ENCODE data around the gene HCFC2. TPM values are rescaled to one million over a fixed set of nuclear protein-coding genes. Genes with fewer than 3 reads are reported as not detected.

Gene HCFC2
- total RNA-seq, 2 experiments from 2014 or later = 10.2 to 10.6 TPM

- ChIA-PET CTCF (interaction anchor here (1.4 kb wide), 1 partner anchor 53 kb away, joined by 3 read pairs; no protein-coding TSS in a partner anchor), POLR2A (no interaction called here)
These were observed 8.5 kb upstream of the HCFC2 start for GRCh38 chr12:104055686-104056388.

- ChIA-PET POLR2A (no interaction called here), CTCF (interaction anchor here (1.1 to 2.9 kb wide), 3 partner anchors 53 to 87 kb away, joined by 3 to 20 read pairs (median 11); no protein-coding TSS in a partner anchor)
These were observed 7.8 kb upstream of the HCFC2 start for GRCh38 chr12:104056419-104056972.

GRCh38 chr12:104057771-104058197 is 6.5 kb upstream of the HCFC2 start:
- ChIA-PET POLR2A (no interaction called here), CTCF (interaction anchor here (0.6 to 2.9 kb wide), 5 partner anchors 42 to 211 kb away, joined by 3 to 20 read pairs (median 3); no protein-coding TSS in a partner anchor)

- CTCF ChIA-PET = interaction anchor here (0.5 to 2.9 kb wide), 4 partner anchors 50 to 376 kb away, joined by 3 to 20 read pairs (median 7); no protein-coding TSS in a partner anchor
These were observed 5.5 kb upstream of the HCFC2 start for GRCh38 chr12:104058802-104059201.

GRCh38 chr12:104059963-104060362 is 4.4 kb upstream of the HCFC2 start:
- ChIA-PET CTCF (no interaction called here), POLR2A (no interaction called here)

More at GRCh38 chr12:104058802-104059201, 5.5 kb upstream of the HCFC2 start:
- POLR2A ChIA-PET = no interaction called here

GRCh38 chr12:104060791-104061190 is 3.5 kb upstream of the HCFC2 start:
- CTCF ChIA-PET = interaction anchor here (0.6 kb wide), 1 partner anchor 1315 kb away, joined by 3 read pairs; no protein-coding TSS in a partner anchor
- POLR2A ChIA-PET = no interaction called here

GRCh38 chr12:104063712-104064030 is 660 bp upstream of the HCFC2 start:
- ChIA-PET POLR2A (interaction anchor here (0.5 to 2.8 kb wide), 5 partner anchors 33 to 224 kb away, joined by 3 to 18 read pairs (median 9); partner anchors contain the start of gene NFYB), CTCF (interaction anchor here (0.8 to 3.5 kb wide), 4 partner anchors 41 to 312 kb away, joined by 4 to 18 read pairs (median 4); partner anchors contain the start of gene NFYB)

- ChIA-PET POLR2A (interaction anchor here (0.8 to 2.8 kb wide), 3 partner anchors 73 to 222 kb away, joined by 3 to 18 read pairs (median 7); partner anchors contain the start of gene NFYB), CTCF (interaction anchor here (1.5 to 3.5 kb wide), 2 partner anchors 44 to 73 kb away, joined by 4 to 18 read pairs; partner anchors contain the start of gene NFYB)
These were observed 604 bp downstream of the HCFC2 start for GRCh38 chr12:104064842-104065427.

GRCh38 chr12:104072099-104072498 is 7.8 kb downstream of the HCFC2 start:
- ChIA-PET POLR2A (no interaction called here), CTCF (no interaction called here)

GRCh38 chr12:104073699-104074098 is 9.4 kb downstream of the HCFC2 start:
- CTCF ChIA-PET = no interaction called here

GRCh38 chr12:104079024-104079423 is 14.7 kb downstream of the HCFC2 start:
- ChIA-PET CTCF (interaction anchor here (0.8 kb wide), 1 partner anchor 30 kb away, joined by 3 read pairs; no protein-coding TSS in a partner anchor), POLR2A (no interaction called here)

More at GRCh38 chr12:104073699-104074098, 9.4 kb downstream of the HCFC2 start:
- POLR2A ChIA-PET = interaction anchor here (0.6 kb wide), 1 partner anchor 51 kb away, joined by 8 read pairs; no protein-coding TSS in a partner anchor

- ChIA-PET CTCF (no interaction called here), POLR2A (no interaction called here)
These were observed 16.4 kb downstream of the HCFC2 start for GRCh38 chr12:104080764-104081163.

- CTCF ChIA-PET = interaction anchor here (1.0 kb wide), 1 partner anchor 15 kb away, joined by 3 read pairs; no protein-coding TSS in a partner anchor
- POLR2A ChIA-PET = interaction anchor here (0.7 kb wide), 1 partner anchor 13 kb away, joined by 5 read pairs; no protein-coding TSS in a partner anchor
These were observed 19.6 kb downstream of the HCFC2 start for GRCh38 chr12:104083769-104084475.

- ChIA-PET POLR2A (no interaction called here), CTCF (no interaction called here)
These were observed 26.4 kb downstream of the HCFC2 start for GRCh38 chr12:104090685-104091084.

GRCh38 chr12:104091136-104091535 is 26.8 kb downstream of the HCFC2 start:
- CTCF ChIA-PET = no interaction called here
- POLR2A ChIA-PET = no interaction called here

- POLR2A ChIA-PET = no interaction called here
- CTCF ChIA-PET = no interaction called here
These were observed 30.0 kb downstream of the HCFC2 start for GRCh38 chr12:104094284-104094683.

- POLR2A ChIA-PET = no interaction called here
- CTCF ChIA-PET = no interaction called here
These were observed 31.0 kb downstream of the HCFC2 start for GRCh38 chr12:104095289-104095688.

- ChIA-PET POLR2A (interaction anchor here (1.2 kb wide), 1 partner anchor 14 kb away, joined by 5 read pairs; no protein-coding TSS in a partner anchor), CTCF (no interaction called here)
These were observed 33.6 kb downstream of the HCFC2 start for GRCh38 chr12:104097954-104098353.

GRCh38 chr12:104105461-104105860 is 41.1 kb downstream of the HCFC2 start:
- POLR2A ChIA-PET = no interaction called here
- CTCF ChIA-PET = no interaction called here

GRCh38 chr12:104106965-104107364 is 42.6 kb downstream of the HCFC2 start:
- ChIA-PET CTCF (no interaction called here), POLR2A (no interaction called here)

Measured in activated CD8-positive, alpha-beta memory T cell treated with anti-CD3 and anti-CD28 coated beads for 36 hours (primary cell).